Natural killer cell (primary cell): ENCODE data around the gene PCSK5. TPM values are rescaled to one million over a fixed set of nuclear protein-coding genes. Genes with fewer than 3 reads are reported as not detected.

ENCODE experiments used
- ATAC-seq, 3 donors: fragments of 150-1000 bp in 2 of 3; fragments of 200-7000 bp in 1 of 3; cut with Tn5 transposase; 1 replicate in 1 of 3; 2 replicates in 2 of 3; pipeline ENCODE4 v1.10.0; 2021; ENCODE audit warnings: mild to moderate bottlenecking in 2 of 3, moderate library complexity in 2 of 3
- DNase-seq, 2 donors: peaks; one replicate each; pipeline versions ENCODE4 v3.0.0 to v3.0.0-alpha.2; 2013 to 2021; ENCODE audit warnings: mixed read lengths in 1 of 2
- H3K27ac ChIP-seq: one replicate; pipeline ENCODE4 v1.5.1; 2013; ENCODE audit warnings: mild to moderate bottlenecking, low read length
- H3K27me3 ChIP-seq: one replicate; pipeline ENCODE4 v1.6.1; 2013; ENCODE audit warnings: low read length; ENCODE audit not compliant: control insufficient read depth, insufficient read depth
- H3K36me3 ChIP-seq: one replicate; pipeline ENCODE4 v1.6.1; 2013; ENCODE audit warnings: low read length; ENCODE audit not compliant: control insufficient read depth, insufficient read depth
- H3K4me1 ChIP-seq: one replicate; pipeline ENCODE4 v1.6.1; 2013; ENCODE audit warnings: low read length; ENCODE audit not compliant: control insufficient read depth, insufficient read depth
- H3K4me3 ChIP-seq: one replicate; pipeline ENCODE4 v1.5.1; 2013; ENCODE audit warnings: low read length
- H3K9me3 ChIP-seq: one replicate; pipeline ENCODE4 v1.6.1; 2013; ENCODE audit warnings: low read length; ENCODE audit not compliant: control insufficient read depth, insufficient read depth
- H3K27ac Mint-ChIP-seq, 2 donors: one replicate each; pipeline ENCODE4 v1.8.0; 2022; ENCODE audit warnings: mild to moderate bottlenecking in 2 of 2, mixed read lengths in 2 of 2, moderate library complexity in 1 of 2
- H3K27me3 Mint-ChIP-seq, 2 donors: one replicate each; pipeline ENCODE4 v1.8.0; 2022; ENCODE audit warnings: low read depth in 2 of 2, mixed read lengths in 2 of 2
- H3K36me3 Mint-ChIP-seq: one replicate; pipeline ENCODE4 v1.8.0; 2022; ENCODE audit warnings: mixed read lengths
- H3K4me1 Mint-ChIP-seq, 2 donors: one replicate each; pipeline ENCODE4 v1.8.0; 2022; ENCODE audit warnings: mixed read lengths in 2 of 2
- H3K4me3 Mint-ChIP-seq: one replicate; pipeline ENCODE4 v1.8.0; 2022; ENCODE audit warnings: mild to moderate bottlenecking, moderate library complexity, mixed read lengths
- H3K9me3 Mint-ChIP-seq, 2 donors: one replicate each; pipeline ENCODE4 v1.8.0; 2022; ENCODE audit warnings: mixed read lengths in 2 of 2
- CTCF ChIP-seq: fragments of 200-600 bp; IDR thresholded peaks from one replicate; pipeline ENCODE4 v1.8.0; 2022; ENCODE audit warnings: antibody characterized with exemption
- WGBS: methylation state at CpG from one replicate; pipeline ENCODE4 v1.1.7; 2013; ENCODE audit warnings: missing lambda C conversion rate; ENCODE audit not compliant: insufficient coverage; 5-methylcytosine and 5-hydroxymethylcytosine counted together
- intact Hi-C: fragments of 100-400 bp; cut with micrococcal nuclease; formaldehyde crosslinking; loops from one replicate; pipeline ENCODE4 v1.14.2; 2022
- total RNA-seq, 4 donors: library from RNA; stranded (reverse); fragments of 120-200 nt in 1 of 4; gene quantifications; one replicate each; pipeline versions ENCODE4 v1.2.3 to v1.2.4, GENCODE V29; 2013 to 2022

The PCSK5 gene
- total RNA-seq, 3 donors from 2014 or later (not counting 1 experiment from before 2014, with no cell fraction given), result 2.4 to 13.2 (median 5.7) TPM

GRCh38 chr9:75985515-75985914 lies 95.0 kb downstream of the PCSK5 start:
- Histone ChIP-seq H3K36me3 (no peaks in the 10 kb centered on the region), H3K27me3 (no peaks in the 10 kb centered on the region), H3K9me3 (no peaks in the 10 kb centered on the region), H3K27ac (no peak overlapping the region), H3K4me3 (no peak overlapping the region), H3K4me1 (no peaks in the 10 kb centered on the region)
- Mint-ChIP-seq H3K9me3 (no peaks in the 10 kb centered on the region), H3K27ac (no peak overlapping the region), H3K4me1 (no peaks in the 10 kb centered on the region), H3K4me3 (no peak overlapping the region), H3K36me3 (no peaks in the 10 kb centered on the region), H3K27me3 (no peaks in the 10 kb centered on the region)
- no peak for TF ChIP-seq CTCF
- intact Hi-C loops, result no loop called here
- DNase-seq, result no peak
- WGBS, result 100% methylated on average over 1 of the region's 3 CpGs
- no peak for ATAC-seq

GRCh38 chr9:75988663-75989062 lies 98.2 kb downstream of the PCSK5 start:
- Histone ChIP-seq H3K9me3 (no peaks in the 10 kb centered on the region), H3K27ac (no peak overlapping the region), H3K36me3 (no peaks in the 10 kb centered on the region), H3K4me3 (no peak overlapping the region), H3K27me3 (no peaks in the 10 kb centered on the region), H3K4me1 (no peaks in the 10 kb centered on the region)
- Mint-ChIP-seq H3K9me3 (no peaks in the 10 kb centered on the region), H3K36me3 (no peaks in the 10 kb centered on the region), H3K27ac (no peak overlapping the region), H3K4me3 (no peak overlapping the region), H3K27me3 (no peaks in the 10 kb centered on the region), H3K4me1 (no peaks in the 10 kb centered on the region)
- DNase-seq (no peak), ATAC-seq (no peak)
- TF ChIP-seq CTCF, result no peak
- intact Hi-C loops, result no loop called here
- 91% methylated on average over 2 of the region's 2 CpGs for WGBS

- H3K4me3 Mint-ChIP-seq, result no peak overlapping the region
- no peaks in the 10 kb centered on the region for H3K27me3 ChIP-seq
- DNase-seq (no peak), ATAC-seq (no peak)
- H3K27ac Mint-ChIP-seq, result no peak overlapping the region
- TF ChIP-seq CTCF, result no peak
- WGBS, result 95% methylated on average over 4 of the region's 5 CpGs
- no peak overlapping the region for H3K27ac ChIP-seq
- no peak overlapping the region for H3K4me3 ChIP-seq
- intact Hi-C loops, result no loop called here
- H3K9me3 ChIP-seq, result no peaks in the 10 kb centered on the region
- H3K27me3 Mint-ChIP-seq, result no peaks in the 10 kb centered on the region
- peaks cover 7% of the 10 kb centered on the region in 2 donors for H3K4me1 Mint-ChIP-seq
- H3K36me3 ChIP-seq, result no peaks in the 10 kb centered on the region
- no peaks in the 10 kb centered on the region for H3K4me1 ChIP-seq
- no peaks in the 10 kb centered on the region for H3K9me3 Mint-ChIP-seq
- H3K36me3 Mint-ChIP-seq, result no peaks in the 10 kb centered on the region
These were observed 99.7 kb downstream of the PCSK5 start for GRCh38 chr9:75990156-75990555.

- no peaks in the 10 kb centered on the region for H3K36me3 Mint-ChIP-seq
- H3K36me3 ChIP-seq, result no peaks in the 10 kb centered on the region
- 77% methylated on average over 5 of the region's 6 CpGs for WGBS
- peaks cover 7% of the 10 kb centered on the region in 2 donors for H3K4me1 Mint-ChIP-seq
- H3K27me3 Mint-ChIP-seq, result no peaks in the 10 kb centered on the region
- no peaks in the 10 kb centered on the region for H3K27me3 ChIP-seq
- H3K9me3 ChIP-seq, result no peaks in the 10 kb centered on the region
- H3K9me3 Mint-ChIP-seq, result no peaks in the 10 kb centered on the region
- H3K27ac ChIP-seq, result no peak overlapping the region
- no peak overlapping the region for H3K4me3 Mint-ChIP-seq
- H3K4me1 ChIP-seq, result no peaks in the 10 kb centered on the region
- DNase-seq, result no peak
- no peak for TF ChIP-seq CTCF
- no peak for ATAC-seq
- intact Hi-C loops, result no loop called here
- H3K27ac Mint-ChIP-seq, result no peak overlapping the region
- H3K4me3 ChIP-seq, result no peak overlapping the region
These were observed 100.3 kb downstream of the PCSK5 start for GRCh38 chr9:75990576-75991304.
